ENCODE measurements around the gene ESAM. TPM values are rescaled to one million over a fixed set of nuclear protein-coding genes. Genes with fewer than 3 reads are reported as not detected.
A peak's percentile ranks its signal among the peaks of the same experiment; 100 is the strongest.

ESAM gene
- polyA plus RNA-seq, 3 donors, result 0.18 to 0.74 (median 0.49) TPM

DNA sequence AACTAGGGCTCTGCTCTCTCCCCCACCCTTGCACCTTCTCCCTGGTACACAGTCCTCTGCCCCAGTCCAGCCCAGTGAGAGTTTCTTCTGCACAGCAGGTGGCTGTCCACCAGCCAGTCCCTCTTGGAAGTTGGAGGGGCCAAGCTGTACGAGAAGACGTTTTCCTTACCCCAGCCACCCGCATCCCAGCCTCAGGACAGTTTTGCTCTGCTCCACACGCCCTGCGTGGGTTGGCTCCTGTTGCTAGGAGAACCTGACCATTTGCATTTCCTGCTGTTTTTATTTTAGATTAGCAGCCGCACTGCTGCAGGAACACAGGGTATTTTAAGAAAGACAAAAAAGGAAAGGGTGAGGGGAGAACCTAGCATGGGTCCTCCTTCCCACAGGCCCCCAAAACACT, 39.9 kb downstream of the ESAM start:
- H3K4me1 ChIP-seq (ENCODE audit: control insufficient read depth in 1 of 2, insufficient read depth in 2 of 2, low read length in 2 of 2), result peaks cover 46% of the 10 kb centered on the region in 2 donors
- H3K36me3 Mint-ChIP-seq, result peaks cover 6% of the 10 kb centered on the region in 2 donors
- no peak overlapping the region for H3K4me3 ChIP-seq (replicated peaks in 1 of 3; ENCODE audit: low read depth in 2 of 3, low read length in 3 of 3)
- peaks cover 57% of the 10 kb centered on the region for H3K4me1 Mint-ChIP-seq
- H3K9me3 ChIP-seq (replicated peaks in 1 of 2; ENCODE audit: control insufficient read depth in 1 of 2, insufficient read depth in 1 of 2, low read length in 2 of 2), result peaks cover 0 to 9% of the 10 kb centered on the region in 2 donors
- H3K27me3 Mint-ChIP-seq (ENCODE audit: low read depth in 3 of 3), result peaks cover 35 to 41% (median 35%) of the 10 kb centered on the region in 3 donors
- H3K36me3 ChIP-seq (replicated peaks in 1 of 2; ENCODE audit: control insufficient read depth in 1 of 2, insufficient read depth in 2 of 2, low read length in 2 of 2), result no peaks in the 10 kb centered on the region
- no peaks in the 10 kb centered on the region for H4K20me1 ChIP-seq (ENCODE audit: insufficient read depth, low read length)
- no peak overlapping the region for H3K4me2 ChIP-seq (replicated peaks; ENCODE audit: extremely low read depth, low read length, poor library complexity, severe bottlenecking)
- no peak overlapping the region for H3K27ac Mint-ChIP-seq
- no peak overlapping the region for H3K9ac ChIP-seq (ENCODE audit: insufficient read depth, low read length, poor library complexity, severe bottlenecking)
- H3K27ac ChIP-seq (ENCODE audit: low read depth in 1 of 2, low read length in 2 of 2), result no peak overlapping the region
- H3K79me2 ChIP-seq (ENCODE audit: insufficient read depth, low read length), result no peaks in the 10 kb centered on the region
- no peak overlapping the region for H3K4me3 Mint-ChIP-seq
- 15% methylated on average over 3 of the region's 6 CpGs for WGBS (ENCODE audit: insufficient coverage)
- TF ChIP-seq, protein P1, sequence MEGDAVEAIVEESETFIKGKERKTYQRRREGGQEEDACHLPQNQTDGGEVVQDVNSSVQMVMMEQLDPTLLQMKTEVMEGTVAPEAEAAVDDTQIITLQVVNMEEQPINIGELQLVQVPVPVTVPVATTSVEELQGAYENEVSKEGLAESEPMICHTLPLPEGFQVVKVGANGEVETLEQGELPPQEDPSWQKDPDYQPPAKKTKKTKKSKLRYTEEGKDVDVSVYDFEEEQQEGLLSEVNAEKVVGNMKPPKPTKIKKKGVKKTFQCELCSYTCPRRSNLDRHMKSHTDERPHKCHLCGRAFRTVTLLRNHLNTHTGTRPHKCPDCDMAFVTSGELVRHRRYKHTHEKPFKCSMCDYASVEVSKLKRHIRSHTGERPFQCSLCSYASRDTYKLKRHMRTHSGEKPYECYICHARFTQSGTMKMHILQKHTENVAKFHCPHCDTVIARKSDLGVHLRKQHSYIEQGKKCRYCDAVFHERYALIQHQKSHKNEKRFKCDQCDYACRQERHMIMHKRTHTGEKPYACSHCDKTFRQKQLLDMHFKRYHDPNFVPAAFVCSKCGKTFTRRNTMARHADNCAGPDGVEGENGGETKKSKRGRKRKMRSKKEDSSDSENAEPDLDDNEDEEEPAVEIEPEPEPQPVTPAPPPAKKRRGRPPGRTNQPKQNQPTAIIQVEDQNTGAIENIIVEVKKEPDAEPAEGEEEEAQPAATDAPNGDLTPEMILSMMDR (IDR thresholded peaks at IDR 0.05), result no peak
- H2AFZ ChIP-seq (ENCODE audit: insufficient read depth, low read depth, low read length, poor library complexity, severe bottlenecking), result no peak overlapping the region
- intact Hi-C loops (cut with micrococcal nuclease), result no loop called here
- no peak for DNase-seq
- peaks cover 0 to 16% (median 5%) of the 10 kb centered on the region in 7 donors for H3K9me3 Mint-ChIP-seq
- H3K27me3 ChIP-seq (ENCODE audit: control insufficient read depth in 2 of 2, insufficient read depth in 2 of 2, low read length in 2 of 2), result peaks cover 25 to 26% of the 10 kb centered on the region in 2 donors

DNA sequence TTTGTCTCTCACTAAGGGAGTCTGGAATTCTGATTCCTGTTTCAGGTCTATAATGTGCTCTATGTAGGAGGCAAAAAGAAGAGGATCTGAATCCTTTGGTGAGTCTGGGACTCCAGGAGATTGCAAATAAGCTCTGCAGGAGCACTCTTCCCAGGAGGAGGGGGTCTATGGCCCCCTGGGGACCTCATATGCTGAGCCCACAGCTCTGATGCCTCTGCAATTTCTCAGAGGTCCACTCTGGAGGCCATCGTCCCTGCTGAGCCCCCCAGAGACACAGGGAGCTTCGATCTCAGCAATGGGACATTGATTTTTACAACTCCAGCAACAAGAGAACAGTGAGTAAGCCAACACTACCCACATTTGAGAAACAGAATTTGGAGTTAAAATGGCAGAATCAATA, 42.6 kb downstream of the ESAM start:
- Histone ChIP-seq H3K36me3 (replicated peaks in 1 of 2; ENCODE audit: control insufficient read depth in 1 of 2, insufficient read depth in 2 of 2, low read length in 2 of 2) (no peaks in the 10 kb centered on the region), H3K9me3 (replicated peaks in 1 of 2; ENCODE audit: control insufficient read depth in 1 of 2, insufficient read depth in 1 of 2, low read length in 2 of 2) (peaks cover 0 to 9% of the 10 kb centered on the region in 2 donors), H3K4me1 (ENCODE audit: control insufficient read depth in 1 of 2, insufficient read depth in 2 of 2, low read length in 2 of 2) (peaks cover 25% of the 10 kb centered on the region in 2 donors), H3K27ac (ENCODE audit: low read depth in 1 of 2, low read length in 2 of 2) (no peak overlapping the region), H4K20me1 (ENCODE audit: insufficient read depth, low read length) (no peaks in the 10 kb centered on the region), H3K4me3 (replicated peaks in 1 of 3; ENCODE audit: low read depth in 2 of 3, low read length in 3 of 3) (no peak overlapping the region), H3K27me3 (ENCODE audit: control insufficient read depth in 2 of 2, insufficient read depth in 2 of 2, low read length in 2 of 2) (peaks cover 33 to 39% of the 10 kb centered on the region in 2 donors), H3K9ac (ENCODE audit: insufficient read depth, low read length, poor library complexity, severe bottlenecking) (no peak overlapping the region), H2AFZ (ENCODE audit: insufficient read depth, low read depth, low read length, poor library complexity, severe bottlenecking) (no peak overlapping the region), H3K79me2 (ENCODE audit: insufficient read depth, low read length) (no peaks in the 10 kb centered on the region), H3K4me2 (replicated peaks; ENCODE audit: extremely low read depth, low read length, poor library complexity, severe bottlenecking) (no peak overlapping the region)
- Mint-ChIP-seq H3K4me3 (peak overlapping the region in 1 of 2 donors; percentile 95), H3K27ac (peak overlapping the region in 1 of 7 donors; percentile 24), H3K27me3 (ENCODE audit: low read depth in 3 of 3) (peaks cover 43 to 51% (median 44%) of the 10 kb centered on the region in 3 donors), H3K36me3 (peaks cover 6 to 8% of the 10 kb centered on the region in 2 donors), H3K4me1 (peaks cover 39% of the 10 kb centered on the region), H3K9me3 (peaks cover 0 to 16% (median 5%) of the 10 kb centered on the region in 7 donors)
- DNase-seq, result no peak
- no CpG with 5 or more reads among the region's 2 CpGs for WGBS (ENCODE audit: insufficient coverage)
- TF ChIP-seq, protein P1 (IDR thresholded peaks at IDR 0.05), result no peak
- intact Hi-C loops (cut with micrococcal nuclease), result no loop called here

Measured in CD14-positive monocyte (primary cell).